Small intestine (tissue), 7 donors: Measurements from ENCODE around the gene SCARF2. TPM values are rescaled to one million over a fixed set of nuclear protein-coding genes. Genes with fewer than 3 reads are reported as not detected.
"Not testable (repeated sequence)": the region's sequence is repeated elsewhere in the genome, so short reads cannot be mapped to it uniquely, and the experiment has no call there.

Source experiments
- DNase-seq, 2 donors: peaks; one replicate each; pipeline versions ENCODE4 v3.0.0 to v3.0.0-alpha.2; 2013
- FAIRE-seq: peaks from 2 replicates; lab custom pipeline; 2012; peaks lifted over from hg19 to GRCh38; lab: Jason Lieb, UNC
- H3K27ac ChIP-seq, 3 donors: one replicate each; pipeline ENCODE4 v1.5.1; 2013; ENCODE audit warnings: low read length in 2 of 3, mild to moderate bottlenecking in 2 of 3, control low read depth in 1 of 3, inconsistent platforms in 1 of 3, low read depth in 1 of 3, moderate library complexity in 1 of 3
- H3K27me3 ChIP-seq, 3 donors: one replicate each; pipeline ENCODE4 v1.6.1; 2013; ENCODE audit warnings: low read length in 3 of 3, inconsistent platforms in 1 of 3; ENCODE audit not compliant: control insufficient read depth in 3 of 3, insufficient read depth in 3 of 3
- H3K36me3 ChIP-seq, 3 donors: one replicate each; pipeline ENCODE4 v1.6.1; 2013; ENCODE audit warnings: low read length in 3 of 3, inconsistent platforms in 1 of 3, low read depth in 1 of 3, mild to moderate bottlenecking in 1 of 3, moderate library complexity in 1 of 3; ENCODE audit not compliant: control insufficient read depth in 3 of 3, insufficient read depth in 2 of 3
- H3K4me1 ChIP-seq, 3 donors: one replicate each; pipeline ENCODE4 v1.6.1; 2013; ENCODE audit warnings: low read length in 2 of 3, inconsistent platforms in 1 of 3, low read depth in 1 of 3, mild to moderate bottlenecking in 1 of 3, moderate library complexity in 1 of 3; ENCODE audit not compliant: control insufficient read depth in 3 of 3, insufficient read depth in 2 of 3
- H3K4me3 ChIP-seq, 3 donors: one replicate each; pipeline ENCODE4 v1.5.1; 2013; ENCODE audit warnings: low read length in 3 of 3, control low read depth in 1 of 3, inconsistent platforms in 1 of 3, low read depth in 1 of 3, mild to moderate bottlenecking in 1 of 3, moderate library complexity in 1 of 3
- H3K9me3 ChIP-seq, 2 donors: one replicate each; pipeline ENCODE4 v1.6.1; 2013; ENCODE audit warnings: low read depth in 1 of 2, low read length in 1 of 2; ENCODE audit not compliant: control insufficient read depth in 2 of 2, insufficient read depth in 1 of 2
- WGBS, 3 donors: extraction: QIAGEN DNeasy Blood & Tissue Kit; methylation state at CpG; one replicate each; pipeline ENCODE4 v1.1.7; 2013; 5-methylcytosine and 5-hydroxymethylcytosine counted together
- polyA plus RNA-seq, 4 donors: library from polyadenylated mRNA; stranded (reverse) in 3 of 4; unstranded in 1 of 4; fragments of 200-250 nt in 3 of 4; fragments of 120-200 nt in 1 of 4; gene quantifications; one replicate each; pipeline versions ENCODE4 v1.2.1 to v1.2.3, GENCODE V29; 2013
- donor health status: healthy with polysubstance abuse.
- donor health status: control.
- donor health status: control.
- donor health status: Bipolar disorder and iron deficiency.
- donor health status: healthy.

SCARF2 gene
- polyA plus RNA-seq, 4 donors: 0.22 to 3.1 (median 1.5) TPM

GRCh38 chr22:20456722-20457076 lies 19.1 kb upstream of the SCARF2 start:
- Histone ChIP-seq H3K4me3 (no peak overlapping the region), H3K9me3 (no peaks in the 10 kb centered on the region), H3K4me1 (peaks cover 0 to 10% (median 0%) of the 10 kb centered on the region in 3 donors), H3K36me3 (peaks cover 0 to 44% (median 0%) of the 10 kb centered on the region in 3 donors), H3K27ac (no peak overlapping the region), H3K27me3 (no peaks in the 10 kb centered on the region)
- FAIRE-seq: no peak
- 90 to 97% (median 94%) methylated on average over 3 of the region's 3 CpGs for WGBS, 3 donors
- DNase-seq: no peak

- H3K4me1 ChIP-seq: peaks cover 0 to 10% (median 0%) of the 10 kb centered on the region in 3 donors
- WGBS, 3 donors: 17 to 24% (median 20%) methylated on average over 6 of the region's 6 CpGs
- DNase-seq (peak; percentile 63 to 81), FAIRE-seq (no peak)
- H3K4me3 ChIP-seq: no peak overlapping the region
- peaks cover 0 to 48% (median 0%) of the 10 kb centered on the region in 3 donors for H3K36me3 ChIP-seq
- no peak overlapping the region for H3K27ac ChIP-seq
- no peaks in the 10 kb centered on the region for H3K27me3 ChIP-seq
- H3K9me3 ChIP-seq: no peaks in the 10 kb centered on the region
Measured at GRCh38 chr22:20456064-20456721, 18.6 kb upstream of the SCARF2 start.

GRCh38 chr22:20455709-20456063 lies 18.1 kb upstream of the SCARF2 start:
- DNase-seq (no peak), FAIRE-seq (no peak)
- Histone ChIP-seq H3K4me1 (peaks cover 0 to 10% (median 0%) of the 10 kb centered on the region in 3 donors), H3K36me3 (peaks cover 2 to 46% (median 3%) of the 10 kb centered on the region in 3 donors), H3K27me3 (no peaks in the 10 kb centered on the region), H3K27ac (no peak overlapping the region), H3K4me3 (no peak overlapping the region), H3K9me3 (no peaks in the 10 kb centered on the region)
- 88 to 93% (median 92%) methylated on average over 8 of the region's 8 CpGs for WGBS, 3 donors

GRCh38 chr22:20453222-20453621 lies 15.6 kb upstream of the SCARF2 start:
- H3K4me1 ChIP-seq: peaks cover 0 to 10% (median 0%) of the 10 kb centered on the region in 3 donors
- no peak overlapping the region for H3K27ac ChIP-seq

GRCh38 chr22:20451920-20452319 lies 14.3 kb upstream of the SCARF2 start:
- WGBS, 3 donors: 77 to 87% (median 82%) methylated on average over 2 of the region's 2 CpGs
- Histone ChIP-seq H3K27ac (no peak overlapping the region), H3K9me3 (no peaks in the 10 kb centered on the region), H3K4me3 (no peak overlapping the region), H3K4me1 (peaks cover 0 to 10% (median 0%) of the 10 kb centered on the region in 3 donors), H3K36me3 (peaks cover 2 to 19% (median 3%) of the 10 kb centered on the region in 3 donors), H3K27me3 (no peaks in the 10 kb centered on the region)
- DNase-seq (no peak), FAIRE-seq (no peak)

More at GRCh38 chr22:20453222-20453621, 15.6 kb upstream of the SCARF2 start:
- Histone ChIP-seq H3K9me3 (no peaks in the 10 kb centered on the region), H3K27me3 (no peaks in the 10 kb centered on the region), H3K4me3 (no peak overlapping the region), H3K36me3 (peaks cover 2 to 30% (median 3%) of the 10 kb centered on the region in 3 donors)
- 96 to 98% (median 97%) methylated on average over 3 of the region's 3 CpGs for WGBS, 3 donors
- DNase-seq (no peak), FAIRE-seq (no peak)

GRCh38 chr22:20451129-20451778 lies 13.6 kb upstream of the SCARF2 start:
- H3K9me3 ChIP-seq, H3K4me3 ChIP-seq, DNase-seq, FAIRE-seq, H3K27me3 ChIP-seq, H3K27ac ChIP-seq: not testable (repeated sequence)
- Histone ChIP-seq H3K36me3 (peaks cover 2 to 17% (median 3%) of the 10 kb centered on the region in 3 donors), H3K4me1 (peaks cover 0 to 10% (median 0%) of the 10 kb centered on the region in 3 donors)
- 94 to 95% (median 94%) methylated on average over 15 of the region's 15 CpGs for WGBS, 3 donors

GRCh38 chr22:20450551-20450906 lies 12.9 kb upstream of the SCARF2 start:
- 88 to 100% (median 96%) methylated on average over 1 of the region's 1 CpG for WGBS, 3 donors
- H3K27ac ChIP-seq: no peak overlapping the region
- H3K4me3 ChIP-seq: no peak overlapping the region
- peaks cover 0 to 4% (median 0%) of the 10 kb centered on the region in 3 donors for H3K4me1 ChIP-seq
- peaks cover 2 to 24% (median 3%) of the 10 kb centered on the region in 3 donors for H3K36me3 ChIP-seq
- H3K9me3 ChIP-seq: no peaks in the 10 kb centered on the region
- DNase-seq (no peak), FAIRE-seq (no peak)
- H3K27me3 ChIP-seq: no peaks in the 10 kb centered on the region

- no peaks in the 10 kb centered on the region for H3K27me3 ChIP-seq
- 94 to 96% (median 96%) methylated on average over 19 of the region's 19 CpGs for WGBS, 3 donors
- DNase-seq (no peak), FAIRE-seq (no peak)
- H3K36me3 ChIP-seq: peaks cover 2 to 24% (median 3%) of the 10 kb centered on the region in 3 donors
- H3K9me3 ChIP-seq: no peaks in the 10 kb centered on the region
- H3K27ac ChIP-seq: no peak overlapping the region
- no peaks in the 10 kb centered on the region for H3K4me1 ChIP-seq
- no peak overlapping the region for H3K4me3 ChIP-seq
Measured at GRCh38 chr22:20449819-20450550, 12.4 kb upstream of the SCARF2 start.
